DMS79 (cell line): ENCODE measurements around the gene MINAR1.

Source experiments
- DNase-seq: peaks from one replicate; lab custom pipeline; 2025; lab: John Stamatoyannopoulos, UW

Gene MINAR1

DNA sequence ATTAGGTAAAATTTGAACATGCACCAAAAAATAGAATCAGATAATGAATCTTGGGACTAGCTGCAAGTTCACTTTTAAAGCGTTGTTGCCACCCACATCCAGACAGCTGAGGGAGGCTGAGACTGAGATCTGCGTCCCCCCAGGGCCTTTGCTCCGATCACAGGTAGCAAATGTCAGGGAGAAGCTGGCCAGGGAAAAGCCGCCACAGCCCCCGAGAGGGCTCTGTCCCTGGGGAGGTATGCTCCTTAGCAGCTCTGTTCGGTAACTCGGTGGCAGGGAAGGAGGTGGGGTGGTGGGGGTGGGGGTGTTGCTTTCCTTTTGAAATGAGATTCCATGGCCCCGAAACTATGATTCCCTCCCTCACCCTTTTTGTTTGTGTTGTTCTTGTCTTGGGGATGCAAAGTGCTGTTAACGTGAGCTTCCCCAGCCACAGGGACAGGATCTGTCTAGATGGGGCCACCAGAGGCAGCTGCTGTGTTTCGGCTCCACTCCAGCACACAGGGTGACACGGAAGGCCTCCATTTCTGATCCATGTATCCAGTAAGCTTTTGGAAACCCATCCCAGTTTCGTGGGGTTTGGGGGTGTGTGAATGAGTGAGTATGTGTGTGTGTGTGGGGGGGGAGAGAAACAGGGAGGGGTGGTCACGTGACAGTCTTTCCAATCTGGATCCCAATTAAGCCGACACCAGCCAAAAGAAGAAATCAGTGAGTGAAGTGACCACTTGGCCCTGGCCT is 1.1 kb upstream of the MINAR1 start:
- no peak for DNase-seq

DNA sequence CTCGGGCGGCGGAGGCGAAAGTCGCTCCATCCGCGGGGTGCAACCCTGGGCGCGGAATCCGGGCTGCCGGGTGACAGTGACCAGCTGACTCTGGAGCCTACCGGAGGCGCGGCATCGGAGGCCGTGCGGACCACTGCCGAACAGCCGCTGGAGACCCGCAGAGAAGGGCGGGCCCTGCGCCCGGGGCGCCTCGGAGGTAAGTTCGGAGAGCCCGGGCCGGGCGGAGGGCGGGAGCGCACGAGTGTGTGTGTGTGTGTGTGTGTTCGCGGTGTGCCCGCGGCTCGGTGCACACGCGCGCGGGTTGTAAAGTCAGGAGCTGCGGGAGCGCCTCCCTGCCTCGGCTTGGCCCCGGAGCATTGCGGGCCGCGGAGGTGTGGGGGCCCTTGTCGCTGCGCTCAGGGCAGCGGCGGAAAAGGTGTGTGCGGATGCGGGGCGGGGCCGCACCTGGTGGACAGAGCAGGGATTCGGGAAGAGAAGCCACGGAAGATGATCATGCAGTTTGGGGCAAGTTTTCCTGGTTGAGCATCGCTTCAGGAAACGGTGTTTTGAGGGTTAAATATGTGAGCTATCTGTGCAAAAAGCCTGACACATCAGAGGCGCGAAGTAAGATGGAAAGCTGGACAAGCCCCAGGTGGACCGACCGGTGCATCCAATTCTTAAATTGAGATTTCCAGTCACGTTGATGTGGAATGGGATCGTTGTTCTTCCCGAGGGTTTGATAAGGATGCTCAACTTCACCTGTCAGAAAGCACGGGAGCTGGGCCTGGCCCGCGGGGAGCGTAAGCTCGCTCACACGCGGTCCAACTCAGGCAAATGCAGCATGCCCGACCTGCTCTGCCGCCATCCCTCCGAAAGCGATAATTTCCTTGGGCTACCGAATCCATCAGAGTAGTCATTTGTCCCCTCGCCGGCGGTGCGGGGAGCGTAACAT is 474 bp downstream of the MINAR1 start:
- DNase-seq: no peak

DNA sequence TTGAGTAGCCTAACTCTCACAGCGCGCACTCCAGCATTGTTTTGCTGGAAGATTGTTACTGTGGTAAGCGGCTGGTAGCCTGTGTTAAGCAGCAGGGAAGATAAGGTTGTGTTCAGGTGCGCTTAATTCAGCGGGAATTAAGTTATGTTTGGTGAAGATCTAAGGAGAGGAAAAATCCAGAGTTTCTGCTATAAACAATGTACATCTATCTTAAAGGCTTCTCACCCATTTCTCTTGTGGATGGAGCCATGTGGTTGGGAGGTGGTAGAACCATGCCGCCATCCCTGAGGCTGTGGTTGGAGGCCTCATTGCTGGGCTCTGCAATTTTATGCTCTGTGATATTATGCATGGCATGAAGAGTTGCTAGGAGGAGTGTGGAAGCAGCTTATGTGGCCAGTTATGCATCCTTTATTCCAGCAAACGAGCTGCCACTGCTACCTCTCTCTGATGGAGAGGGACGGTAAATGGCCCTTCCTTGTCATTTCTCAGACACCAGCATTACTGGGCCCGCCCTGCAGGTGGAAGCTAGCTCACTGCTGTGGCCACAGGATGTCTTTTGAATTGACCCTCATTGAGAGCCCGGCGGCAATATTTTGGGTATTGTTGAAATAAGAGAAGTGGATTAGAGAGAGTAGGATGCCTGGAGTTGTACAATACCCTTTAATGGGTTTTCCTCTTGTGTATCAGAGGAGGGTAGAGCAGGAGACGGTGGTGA is 1.3 kb downstream of the MINAR1 start:
- no peak for DNase-seq

DNA sequence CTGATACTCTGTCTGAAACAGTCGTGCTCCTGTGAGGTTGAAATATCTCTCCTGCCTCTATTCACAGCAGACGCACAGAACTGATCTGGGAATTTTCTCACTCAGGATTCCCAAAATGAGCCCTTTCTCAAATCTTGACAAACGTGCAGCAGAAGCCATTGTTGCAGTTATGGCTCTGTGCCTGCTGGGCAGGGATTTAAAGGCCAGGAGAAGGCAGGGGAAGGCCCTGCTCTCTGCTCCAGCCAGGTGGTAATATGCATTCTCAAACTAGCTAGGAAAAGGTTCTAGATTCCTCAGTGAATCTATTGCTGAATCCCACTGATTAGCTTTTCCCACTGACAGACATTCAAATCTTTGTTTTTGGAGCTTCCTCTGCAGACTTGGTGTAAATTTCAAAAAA is 2.2 kb downstream of the MINAR1 start:
- DNase-seq: no peak

DNA sequence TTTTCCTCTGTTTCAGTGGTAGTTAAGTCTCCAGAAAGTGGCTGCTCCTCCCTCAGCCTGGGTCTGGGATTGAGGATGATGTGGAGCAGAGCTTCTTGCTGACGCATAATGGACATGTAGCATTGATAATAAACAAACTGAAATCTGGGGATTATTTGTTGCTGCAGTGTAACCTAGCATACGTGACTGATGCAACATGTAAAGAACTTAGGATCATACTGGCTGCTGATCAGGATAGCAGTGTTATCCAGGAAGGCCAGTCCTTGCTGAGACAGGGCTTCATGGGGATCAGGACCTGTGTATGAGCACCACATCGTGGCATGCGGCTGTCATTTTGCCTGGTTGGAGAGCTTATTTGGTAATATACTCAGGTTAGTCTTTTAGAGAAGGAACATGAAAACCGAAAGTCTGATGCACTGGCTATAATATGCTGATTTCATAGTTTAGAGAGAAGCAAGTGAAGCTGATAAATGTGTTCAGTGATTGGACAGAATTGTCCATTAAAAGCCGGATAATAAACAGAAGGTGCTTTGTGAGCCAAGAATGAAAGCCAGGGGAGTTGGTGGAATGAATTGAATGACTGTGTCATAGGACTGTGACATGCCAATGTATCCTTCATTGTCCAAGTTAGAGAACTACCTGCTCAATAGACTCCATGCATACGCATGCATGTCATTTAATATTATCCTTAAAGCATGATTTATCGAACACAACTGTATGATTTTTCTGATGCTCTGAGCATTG is 4.1 kb downstream of the MINAR1 start:
- DNase-seq: no peak

DNA sequence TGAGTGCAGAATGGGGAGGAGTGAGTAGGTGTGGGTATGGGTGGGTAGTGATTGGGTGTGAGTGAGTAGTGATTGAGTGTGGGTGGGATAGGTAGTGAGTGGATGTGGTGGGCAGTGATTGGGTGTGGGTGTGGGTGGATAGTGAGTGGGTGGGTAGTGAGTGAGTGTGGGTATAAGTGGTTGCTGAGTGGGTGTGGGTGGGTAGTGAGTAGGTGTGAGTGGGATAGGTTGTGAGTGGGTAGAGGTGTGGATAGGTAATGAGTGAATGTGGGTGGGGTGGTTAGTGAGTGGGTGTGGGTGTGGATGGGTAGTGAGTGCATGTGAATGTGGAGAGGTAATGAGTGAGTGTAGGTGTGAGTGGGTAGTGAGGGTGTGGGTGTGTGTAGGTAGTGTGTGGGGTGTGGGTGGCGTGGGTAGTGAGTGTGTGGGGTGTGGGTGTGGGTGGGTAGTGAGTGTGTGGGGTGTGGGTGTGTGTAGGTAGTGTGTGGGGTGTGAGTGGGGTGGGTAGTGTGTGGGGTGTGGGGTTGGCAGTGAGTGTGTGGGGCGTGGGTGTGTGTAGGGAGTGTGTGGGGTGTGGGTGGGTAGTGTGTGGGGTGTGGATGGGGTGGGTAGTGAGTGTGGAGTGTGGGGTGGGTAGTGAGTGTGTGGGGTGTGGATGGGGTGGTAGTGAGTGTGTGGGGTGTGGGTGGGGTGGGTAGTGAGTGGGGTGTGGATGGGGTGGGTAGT is 5.3 kb downstream of the MINAR1 start:
- DNase-seq: no peak

DNA sequence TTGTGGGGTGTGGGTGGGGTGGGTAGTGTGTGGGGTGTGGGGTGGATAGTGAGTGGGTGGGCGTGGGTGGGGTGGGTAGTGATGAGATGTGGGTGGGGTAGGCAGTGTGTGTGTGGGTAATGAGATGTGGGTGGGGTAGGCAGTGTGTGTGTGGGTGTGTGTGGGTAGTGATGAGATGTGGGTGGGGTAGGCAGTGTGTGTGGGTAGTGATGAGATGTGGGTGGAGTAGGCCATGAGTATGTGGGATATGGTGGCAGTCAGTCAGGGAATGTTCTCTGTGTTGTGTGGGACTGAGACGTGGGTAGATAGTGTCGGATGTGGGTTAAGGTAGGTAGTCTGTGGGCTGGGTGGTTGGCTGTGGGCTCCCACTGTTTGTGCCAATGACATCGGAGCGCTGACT is 7.1 kb downstream of the MINAR1 start:
- DNase-seq: no peak

DNA sequence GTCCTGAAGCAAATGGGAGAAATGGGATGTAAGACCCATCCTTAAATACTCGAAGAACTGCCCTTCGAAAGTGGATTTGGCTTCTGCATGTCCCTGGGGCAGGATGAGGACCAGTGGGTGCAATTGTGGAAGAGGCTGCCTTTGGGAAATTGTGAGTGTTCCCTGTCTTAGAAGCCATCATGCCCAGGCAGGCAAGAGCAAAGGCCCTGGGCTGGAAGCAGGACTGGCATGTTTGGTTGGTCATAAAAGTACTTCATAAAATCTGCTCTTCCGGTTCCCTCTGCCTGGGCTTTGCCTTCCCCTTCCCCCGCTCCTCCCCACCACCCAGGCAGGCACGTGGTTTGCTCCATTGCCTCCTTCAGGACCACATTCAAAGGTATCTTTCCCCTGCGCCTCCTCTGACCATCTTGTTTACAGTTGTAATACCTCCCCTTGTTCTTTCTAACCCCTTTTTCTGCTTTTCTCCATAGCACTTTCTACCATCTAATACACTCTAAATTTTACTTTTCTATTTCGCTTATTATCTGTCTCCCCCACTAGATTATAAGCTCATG is 8.3 kb downstream of the MINAR1 start:
- DNase-seq: no peak

DNA sequence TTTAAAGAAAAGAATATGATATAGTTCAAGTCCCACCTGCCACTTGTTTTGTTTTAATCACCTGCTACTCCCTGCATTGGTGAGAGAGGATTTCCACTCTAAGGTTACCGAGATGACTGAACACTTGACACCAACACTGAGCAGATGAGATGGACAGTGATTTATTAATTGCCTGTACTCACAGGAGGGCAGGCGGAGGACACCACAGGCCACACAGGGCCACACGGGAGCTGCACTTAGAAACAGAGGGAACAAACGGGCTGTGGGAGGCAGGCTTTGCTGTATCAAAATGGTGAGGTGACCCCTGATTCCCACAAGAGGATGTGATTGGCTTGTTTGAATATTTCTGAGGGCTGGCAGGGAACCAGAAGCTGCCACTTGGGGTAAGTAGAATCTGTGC is 10.8 kb downstream of the MINAR1 start:
- no peak for DNase-seq

DNA sequence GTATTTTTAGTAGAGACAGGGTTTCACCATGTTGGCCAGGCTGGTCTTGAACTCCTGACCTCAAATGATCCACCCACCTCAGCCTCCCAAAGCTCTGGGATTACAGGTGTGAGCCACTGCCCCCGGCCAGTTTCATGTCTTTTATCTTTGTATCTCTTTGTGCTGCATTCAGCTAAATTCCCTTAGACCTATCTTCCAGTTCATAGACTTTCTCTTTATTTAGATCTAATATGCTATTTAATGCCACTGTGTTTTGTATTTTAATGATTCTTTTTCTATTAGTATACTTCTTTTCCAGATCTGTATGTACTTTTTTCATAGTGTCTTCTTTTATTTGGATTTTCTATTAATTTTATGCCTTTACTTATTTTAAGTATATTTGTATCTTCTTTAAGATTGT is 14.9 kb downstream of the MINAR1 start:
- no peak for DNase-seq

DNA sequence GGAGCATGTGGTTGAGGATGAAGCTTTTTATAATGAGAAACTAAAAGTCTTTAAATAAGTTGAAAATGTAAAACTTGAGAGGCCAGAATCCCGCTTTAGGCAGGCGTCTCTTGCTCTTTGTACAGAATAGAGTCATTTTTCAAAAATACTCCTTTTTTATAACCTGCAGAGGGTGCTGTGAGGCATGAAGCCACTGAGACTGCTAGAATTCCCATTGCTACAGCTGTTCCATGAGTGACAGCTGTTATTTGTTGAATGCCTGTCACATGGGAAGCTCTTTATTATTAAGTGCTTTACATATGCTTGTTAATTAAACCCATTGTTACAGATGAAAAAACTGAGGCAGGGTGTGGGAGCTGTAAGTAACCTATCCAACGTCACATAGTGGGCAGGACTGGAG is 18.5 kb downstream of the MINAR1 start:
- no peak for DNase-seq

DNA sequence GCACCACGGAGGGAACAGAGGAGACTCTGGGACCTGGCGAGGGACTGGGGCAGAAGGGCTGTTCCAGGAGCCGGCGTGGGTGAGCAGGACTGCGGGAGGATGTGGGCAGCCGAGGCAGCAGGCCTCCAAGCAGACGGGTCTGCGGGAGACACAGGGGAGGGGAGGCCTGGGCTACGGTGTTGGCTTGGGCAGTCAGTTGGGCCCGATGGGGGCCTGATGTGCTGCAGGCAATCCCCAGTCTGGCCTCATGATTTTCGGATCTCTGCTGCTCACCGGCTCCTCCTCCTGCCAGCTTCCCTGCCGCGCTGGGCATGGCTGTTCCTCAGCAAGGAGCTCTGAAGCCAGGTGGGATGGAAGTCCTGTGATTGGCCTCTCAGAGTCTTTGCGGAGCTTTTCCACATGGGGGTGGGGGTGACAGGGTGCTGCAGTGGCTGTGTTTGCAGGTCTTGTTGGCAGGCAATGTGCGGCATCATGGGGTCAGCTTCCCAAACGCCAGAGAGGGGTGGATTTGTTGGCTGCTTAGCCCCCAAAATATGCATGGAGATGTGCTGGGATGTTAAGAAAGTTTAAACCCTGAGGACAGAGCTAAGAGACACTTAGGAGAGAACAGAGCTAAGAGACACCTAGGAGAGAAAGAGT is 19.3 kb downstream of the MINAR1 start:
- no peak for DNase-seq

DNA sequence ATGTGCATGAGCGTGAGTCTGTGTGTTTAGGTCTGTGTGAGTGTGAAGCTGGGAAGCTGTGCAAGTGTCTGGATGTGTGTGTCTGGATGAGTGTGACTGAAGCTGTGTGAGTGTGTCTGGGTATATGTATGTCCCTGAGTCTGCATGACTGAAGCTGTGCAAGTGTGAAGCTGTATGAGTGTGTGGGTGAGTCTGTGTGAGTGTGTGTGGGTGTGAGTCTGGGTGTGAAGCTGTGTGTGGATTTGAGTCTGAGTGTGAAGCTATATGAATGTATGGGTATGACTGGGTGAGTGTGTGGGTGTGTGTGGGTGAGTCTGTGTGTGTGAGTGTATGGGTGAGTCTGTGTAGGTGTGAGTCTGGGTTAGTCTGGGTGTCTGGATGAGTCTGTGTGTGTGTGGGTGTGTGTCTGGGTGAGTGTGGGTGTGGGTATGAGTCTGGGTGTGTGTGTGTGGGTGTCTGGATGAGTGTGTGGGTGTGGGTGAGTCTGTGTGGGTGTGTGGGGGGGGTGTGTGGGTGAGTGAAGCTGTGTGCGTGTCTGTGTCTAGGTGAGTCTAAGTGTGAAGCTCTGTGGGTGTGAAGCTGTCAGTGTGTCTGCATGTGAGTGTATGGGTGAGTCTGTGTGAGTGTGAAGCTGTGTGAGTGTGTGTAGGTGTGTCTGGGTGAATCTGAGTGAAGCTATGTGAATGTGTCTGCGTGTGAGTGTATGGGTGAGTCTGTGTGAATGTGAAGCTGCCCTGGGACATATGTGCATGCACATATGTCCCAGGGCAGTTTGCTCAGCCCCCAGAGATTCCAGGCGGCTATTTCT is 20.3 kb downstream of the MINAR1 start:
- DNase-seq: no peak

DNA sequence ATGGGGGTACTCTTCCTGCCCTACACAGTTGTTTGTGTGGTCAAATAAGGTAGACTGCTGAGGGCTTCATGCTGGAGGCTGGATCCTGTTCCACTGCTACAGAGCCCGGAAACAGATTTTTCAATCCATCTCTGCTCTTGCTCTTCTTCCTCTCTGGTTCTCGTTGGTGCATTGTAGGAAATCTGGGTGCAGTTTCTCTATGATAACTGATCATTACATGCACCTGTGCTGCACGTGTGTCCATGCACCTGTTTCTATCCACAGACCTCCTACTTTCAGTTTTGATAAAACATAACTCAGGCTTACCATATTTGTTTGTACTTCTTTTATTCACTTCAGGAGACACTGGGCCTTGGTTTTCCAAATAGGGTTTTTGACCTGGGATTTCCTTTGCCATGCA is 21.3 kb downstream of the MINAR1 start:
- DNase-seq: no peak

DNA sequence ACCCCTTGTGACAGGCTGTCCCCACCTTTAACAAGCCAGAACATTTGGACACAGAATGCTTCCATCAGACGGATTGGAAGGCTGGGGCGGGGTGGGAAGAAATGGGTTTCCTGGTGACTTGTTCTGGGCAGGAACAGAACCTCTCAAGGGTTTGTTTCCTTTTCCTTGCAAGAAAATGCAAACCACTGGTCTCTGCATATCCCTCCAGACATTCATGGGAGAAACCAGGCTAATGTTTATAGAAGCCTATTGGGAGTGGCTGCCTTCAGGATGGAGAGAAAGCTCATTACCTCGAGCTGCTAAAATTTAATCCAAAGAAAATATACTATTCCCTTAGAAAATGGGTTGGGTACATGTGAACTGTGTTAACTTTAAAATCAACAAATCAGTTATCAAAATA is 21.9 kb downstream of the MINAR1 start:
- DNase-seq: no peak

DNA sequence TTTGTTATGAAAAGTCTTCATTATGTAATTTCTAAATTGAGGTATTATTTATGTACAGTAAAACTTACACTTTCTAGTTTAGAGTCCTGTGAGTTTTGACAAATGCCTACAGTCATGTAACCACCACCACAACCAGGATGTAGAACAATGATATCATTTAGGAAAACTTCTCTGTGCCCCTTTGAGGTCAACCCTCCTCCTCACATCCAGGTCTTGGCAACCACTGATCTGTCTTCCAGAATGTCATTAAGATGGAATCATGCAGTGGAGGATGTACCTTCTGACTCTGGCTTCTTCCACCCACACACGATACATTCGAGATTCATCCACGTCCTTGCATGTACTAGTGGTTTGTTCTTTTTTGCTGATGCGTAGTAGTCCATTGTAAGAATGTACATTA is 23.2 kb downstream of the MINAR1 start:
- DNase-seq: no peak

DNA sequence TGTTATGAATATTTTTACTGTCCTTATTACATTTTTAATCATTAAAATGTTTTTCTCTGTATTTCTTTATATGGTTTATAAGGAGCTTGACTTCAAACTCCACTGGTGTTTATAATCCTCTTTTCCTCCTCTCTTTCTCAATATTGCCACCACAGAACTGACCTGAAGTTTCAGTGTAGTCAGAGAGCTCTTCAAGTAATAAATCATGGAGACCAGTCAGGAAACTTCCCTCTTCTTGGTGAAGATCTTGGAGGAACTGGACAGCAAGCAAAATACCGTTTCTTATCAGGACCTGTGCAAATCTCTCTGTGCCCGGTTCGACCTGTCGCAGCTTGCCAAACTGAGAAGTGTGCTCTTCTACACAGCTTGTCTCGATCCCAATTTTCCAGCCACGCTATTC is 23.8 kb downstream of the MINAR1 start:
- no peak for DNase-seq

DNA sequence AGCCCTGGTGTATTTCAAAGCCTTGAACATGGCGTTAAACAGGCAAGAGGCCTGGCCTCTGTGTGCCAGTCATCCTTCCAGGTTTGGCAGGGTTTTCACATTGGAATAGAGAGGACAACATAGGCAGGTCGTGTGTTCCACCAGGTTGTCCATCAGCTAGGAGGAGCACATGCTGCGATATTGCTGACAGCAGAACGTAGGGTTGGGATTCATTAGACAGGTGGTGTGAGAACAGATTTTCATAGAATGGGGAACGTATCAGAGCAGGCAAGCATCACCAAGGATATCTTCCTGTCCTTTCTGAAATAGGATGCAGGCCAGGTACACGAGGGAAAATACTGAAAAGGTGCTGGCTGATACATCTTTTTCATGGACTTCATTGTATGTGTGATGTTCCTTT is 26.4 kb downstream of the MINAR1 start:
- DNase-seq: no peak

DNA sequence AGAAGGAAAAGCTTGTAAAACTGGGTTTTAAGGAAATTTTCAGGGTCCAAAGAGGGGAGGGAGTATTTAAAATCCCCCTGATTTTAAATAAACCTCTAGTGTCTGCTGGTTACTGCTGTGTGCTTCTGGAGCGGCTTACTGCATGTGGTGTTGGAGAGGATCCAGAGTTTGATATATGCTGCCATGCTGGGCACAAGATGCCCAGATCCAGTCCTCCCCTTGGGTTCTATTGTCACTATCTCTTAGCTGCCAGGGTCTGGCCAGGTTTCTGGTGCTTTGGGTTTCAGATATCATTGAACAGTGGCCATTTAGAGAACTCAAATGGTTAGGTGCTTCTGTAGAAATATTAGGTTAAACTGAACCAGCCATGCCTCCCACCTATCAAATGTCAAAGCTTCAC is 27.5 kb downstream of the MINAR1 start:
- DNase-seq: no peak
